WTC11 (cell line): ENCODE data around the gene ERGIC3.

ENCODE experiments used
- ATF3 ChIP-seq: sonication (generic); formaldehyde crosslinking; conservative IDR thresholded peaks from 2 replicates; pipeline ENCODE4 v1.8.1; 2022; ENCODE audit warnings: mild to moderate bottlenecking, missing genetic modification reagents
- CREB1 ChIP-seq: sonication (generic); formaldehyde crosslinking; IDR thresholded peaks from 2 replicates; pipeline ENCODE4 v1.8.0; 2023; ENCODE audit warnings: mild to moderate bottlenecking, missing genetic modification reagents
- CREM ChIP-seq: sonication (generic); formaldehyde crosslinking; IDR thresholded peaks from 2 replicates; pipeline ENCODE4 v1.8.1; 2022; ENCODE audit warnings: mild to moderate bottlenecking, missing genetic modification reagents, moderate library complexity
- CTCF ChIP-seq: fragments of 200-600 bp; IDR thresholded peaks from 2 replicates; pipeline ENCODE4 v1.8.0; 2022; ENCODE audit warnings: antibody characterized with exemption
- ETV6 ChIP-seq: sonication (generic); formaldehyde crosslinking; IDR thresholded peaks from 2 replicates; pipeline ENCODE4 v1.8.1; 2022; ENCODE audit warnings: mild to moderate bottlenecking, missing genetic modification reagents
- FOXJ3 ChIP-seq: sonication (generic); formaldehyde crosslinking; IDR thresholded peaks from 2 replicates; pipeline ENCODE4 v1.9.0; 2021; ENCODE audit warnings: missing genetic modification reagents, mild to moderate bottlenecking, borderline replicate concordance
- FOXK1 ChIP-seq: sonication (generic); formaldehyde crosslinking; IDR thresholded peaks from 2 replicates; pipeline ENCODE4 v1.8.0; 2022; ENCODE audit warnings: mild to moderate bottlenecking, moderate library complexity, missing genetic modification reagents
- FOXP1 ChIP-seq: sonication (generic); formaldehyde crosslinking; IDR thresholded peaks from 2 replicates; pipeline ENCODE4 v1.8.0; 2022; ENCODE audit warnings: missing genetic modification reagents, mild to moderate bottlenecking, moderate library complexity, borderline replicate concordance
- JAZF1 ChIP-seq: fragments of 250-450 bp; sonication (Bioruptor Pico); IDR thresholded peaks from 2 replicates; pipeline ENCODE4 v1.9.0; 2021; ENCODE audit warnings: moderate library complexity, mild to moderate bottlenecking, inconsistent platforms
- NFE2L1 ChIP-seq: sonication (generic); formaldehyde crosslinking; IDR thresholded peaks from 2 replicates; pipeline ENCODE4 v1.8.1; 2023; ENCODE audit warnings: missing genetic modification reagents
- ZNF423 ChIP-seq: fragments of 250-450 bp; sonication (Bioruptor Pico); IDR thresholded peaks from 2 replicates; pipeline ENCODE4 v2.1.2; 2022; ENCODE audit warnings: mild to moderate bottlenecking, moderate library complexity
- ZNF512 ChIP-seq: sonication (generic); formaldehyde crosslinking; IDR thresholded peaks from 2 replicates; pipeline ENCODE4 v1.8.1; 2022; ENCODE audit warnings: missing genetic modification reagents, borderline replicate concordance

- TF ChIP-seq NFE2L1 (CRISPR knock-in tag) (no peak), ZNF423 (CRISPR knock-in tag) (no peak), CREM (CRISPR knock-in tag) (no peak), FOXJ3 (CRISPR knock-in tag) (no peak), FOXK1 (CRISPR knock-in tag) (no peak), CTCF (no peak), ATF3 (CRISPR knock-in tag) (no peak), JAZF1 (CRISPR knock-in tag) (no peak), FOXP1 (no peak), CREB1 (CRISPR knock-in tag) (no peak), ZNF512 (CRISPR knock-in tag) (no peak), ETV6 (CRISPR knock-in tag) (no peak)
Measured at GRCh38 chr20:35525639-35526038, 16.2 kb upstream of the ERGIC3 start.
